MCF 10A (cell line): Measurements from ENCODE around the gene TMEM175. TPM values are rescaled to one million over a fixed set of nuclear protein-coding genes. Genes with fewer than 3 reads are reported as not detected.

ENCODE experiments used
- BruUV-seq: library from RNA; stranded (reverse); fragments of 400-500 nt; replicated peaks from 2 replicates; lab custom pipeline; 2021; lab: Mats Ljungman, UMichigan
- CTCF ChIA-PET: fragments of 300-600 bp; sonication (Branson Sonifier 250); formaldehyde crosslinking; extraction: SDS; loops from one replicate; lab custom pipeline; 2021; ENCODE audit warnings: antibody characterized with exemption, inconsistent platforms; lab: Yijun Ruan, JAX
- POLR2A ChIA-PET: fragments of 300-600, 350-650 bp; sonication (Branson Sonifier 250); formaldehyde crosslinking; extraction: SDS; loops from one replicate; lab custom pipeline; 2020; ENCODE audit warnings: antibody characterized with exemption, inconsistent platforms; lab: Yijun Ruan, JAX
- DNase-seq: peaks from one replicate; pipeline ENCODE4 v3.0.0-alpha.2; 2018; ENCODE audit not compliant: unreplicated experiment
- H3K27ac Mint-ChIP-seq: one replicate; pipeline ENCODE4 v1.8.0; 2022; ENCODE audit warnings: mild to moderate bottlenecking, low read depth, mixed read lengths; ENCODE audit not compliant: unreplicated experiment
- H3K27me3 Mint-ChIP-seq: one replicate; pipeline ENCODE4 v1.8.0; 2022; ENCODE audit warnings: mixed read lengths; ENCODE audit not compliant: insufficient read depth, unreplicated experiment
- H3K36me3 Mint-ChIP-seq: one replicate; pipeline ENCODE4 v1.8.0; 2022; ENCODE audit warnings: mild to moderate bottlenecking, moderate library complexity, mixed read lengths; ENCODE audit not compliant: insufficient read depth, unreplicated experiment
- H3K4me1 Mint-ChIP-seq: one replicate; pipeline ENCODE4 v1.8.0; 2022; ENCODE audit warnings: mixed read lengths; ENCODE audit not compliant: insufficient read depth, unreplicated experiment
- H3K4me3 Mint-ChIP-seq: one replicate; pipeline ENCODE4 v1.8.0; 2022; ENCODE audit warnings: mild to moderate bottlenecking, moderate library complexity, mixed read lengths; ENCODE audit not compliant: unreplicated experiment
- H3K9me3 Mint-ChIP-seq: one replicate; pipeline ENCODE4 v1.8.0; 2022; ENCODE audit warnings: mixed read lengths; ENCODE audit not compliant: unreplicated experiment
- intact Hi-C: fragments of 100-400 bp; cut with micrococcal nuclease; formaldehyde crosslinking; loops from 2 replicates; pipeline ENCODE4 v1.14.1; 2022
- total RNA-seq: library from RNA; stranded (reverse); gene quantifications from 2 replicates; pipeline ENCODE4 v1.2.3, GENCODE V29; 2022
- TF ChIP-seq, protein P1 (sequence below): fragments of 200-600 bp; IDR thresholded peaks from one replicate; pipeline ENCODE4 v1.8.0; 2022; ENCODE audit warnings: antibody characterized with exemption, mild to moderate bottlenecking; ENCODE audit not compliant: unreplicated experiment

TMEM175 gene
- total RNA-seq, 1 experiment from 2014 or later = 28.9 TPM

- TF ChIP-seq, protein P1, sequence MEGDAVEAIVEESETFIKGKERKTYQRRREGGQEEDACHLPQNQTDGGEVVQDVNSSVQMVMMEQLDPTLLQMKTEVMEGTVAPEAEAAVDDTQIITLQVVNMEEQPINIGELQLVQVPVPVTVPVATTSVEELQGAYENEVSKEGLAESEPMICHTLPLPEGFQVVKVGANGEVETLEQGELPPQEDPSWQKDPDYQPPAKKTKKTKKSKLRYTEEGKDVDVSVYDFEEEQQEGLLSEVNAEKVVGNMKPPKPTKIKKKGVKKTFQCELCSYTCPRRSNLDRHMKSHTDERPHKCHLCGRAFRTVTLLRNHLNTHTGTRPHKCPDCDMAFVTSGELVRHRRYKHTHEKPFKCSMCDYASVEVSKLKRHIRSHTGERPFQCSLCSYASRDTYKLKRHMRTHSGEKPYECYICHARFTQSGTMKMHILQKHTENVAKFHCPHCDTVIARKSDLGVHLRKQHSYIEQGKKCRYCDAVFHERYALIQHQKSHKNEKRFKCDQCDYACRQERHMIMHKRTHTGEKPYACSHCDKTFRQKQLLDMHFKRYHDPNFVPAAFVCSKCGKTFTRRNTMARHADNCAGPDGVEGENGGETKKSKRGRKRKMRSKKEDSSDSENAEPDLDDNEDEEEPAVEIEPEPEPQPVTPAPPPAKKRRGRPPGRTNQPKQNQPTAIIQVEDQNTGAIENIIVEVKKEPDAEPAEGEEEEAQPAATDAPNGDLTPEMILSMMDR = no peak
- no peaks in the 10 kb centered on the region for H3K9me3 Mint-ChIP-seq
- ChIA-PET CTCF (interaction anchor here (0.6 kb wide), 1 partner anchor 220 kb away, joined by 5 read pairs; no protein-coding TSS in a partner anchor), POLR2A (no interaction called here)
- H3K4me3 Mint-ChIP-seq = no peak overlapping the region
- no peak for DNase-seq
- H3K4me1 Mint-ChIP-seq = no peaks in the 10 kb centered on the region
- intact Hi-C loops = no loop called here
- H3K36me3 Mint-ChIP-seq = peaks cover 18% of the 10 kb centered on the region
- H3K27me3 Mint-ChIP-seq = no peaks in the 10 kb centered on the region
- H3K27ac Mint-ChIP-seq = no peak overlapping the region
- BruUV-seq = no TSS peak
Measured at GRCh38 chr4:909821-910220, 22.4 kb upstream of the TMEM175 start.

DNA sequence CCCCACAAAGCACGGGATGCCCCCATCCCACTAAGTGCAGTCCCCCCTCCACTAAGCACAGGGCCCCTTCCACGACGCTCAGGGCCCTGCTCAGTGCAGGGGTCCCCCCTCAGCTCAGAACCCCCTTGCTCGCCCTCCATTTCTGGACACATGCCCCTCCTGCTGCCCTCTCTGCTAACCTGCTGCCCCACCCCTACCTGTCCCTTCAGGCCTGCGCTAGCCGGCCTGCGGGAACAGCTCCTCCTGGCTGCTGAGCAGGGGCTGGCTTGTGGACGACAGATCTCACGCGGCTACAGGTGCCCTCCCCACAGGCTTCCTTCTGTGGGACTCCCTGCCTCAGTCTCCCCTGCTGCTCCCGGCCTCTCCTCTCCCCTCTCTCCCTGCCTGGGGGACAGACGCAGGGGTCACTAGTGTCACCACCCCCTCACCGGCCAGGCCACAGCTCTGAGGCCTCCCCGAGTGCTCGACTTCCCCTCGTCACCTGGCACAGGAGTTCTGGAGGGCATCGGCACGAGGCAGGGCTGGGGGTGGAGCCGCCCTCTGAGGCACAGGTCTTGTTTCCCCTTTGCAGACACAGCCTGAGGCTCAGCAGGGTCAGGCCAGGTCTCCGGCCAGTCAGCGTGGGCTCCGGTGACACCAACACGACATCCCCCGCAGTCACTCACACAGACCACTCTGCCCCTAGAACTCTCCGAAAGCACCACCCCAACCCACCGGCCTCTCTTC lies 21.7 kb upstream of the TMEM175 start:
- CTCF ChIA-PET = interaction anchor here (0.6 kb wide), 1 partner anchor 221 kb away, joined by 5 read pairs; no protein-coding TSS in a partner anchor
- H3K4me3 Mint-ChIP-seq = no peak overlapping the region
- no peak for DNase-seq
- TF ChIP-seq, protein P1 = no peak
- H3K9me3 Mint-ChIP-seq = no peaks in the 10 kb centered on the region
- no peaks in the 10 kb centered on the region for H3K27me3 Mint-ChIP-seq
- POLR2A ChIA-PET = interaction anchor here (1.1 kb wide), 1 partner anchor 9 kb away, joined by 3 read pairs; no protein-coding TSS in a partner anchor
- no TSS peak for BruUV-seq
- peaks cover 18% of the 10 kb centered on the region for H3K36me3 Mint-ChIP-seq
- H3K4me1 Mint-ChIP-seq = no peaks in the 10 kb centered on the region
- no peak overlapping the region for H3K27ac Mint-ChIP-seq
- intact Hi-C loops = no loop called here

- Mint-ChIP-seq H3K4me1 (no peaks in the 10 kb centered on the region), H3K36me3 (peaks cover 13% of the 10 kb centered on the region), H3K4me3 (no peak overlapping the region), H3K27me3 (no peaks in the 10 kb centered on the region), H3K9me3 (no peaks in the 10 kb centered on the region), H3K27ac (no peak overlapping the region)
- DNase-seq = no peak
- ChIA-PET CTCF (no interaction called here), POLR2A (interaction anchor here (1.0 to 1.1 kb wide), 2 partner anchors 9 to 21 kb away, joined by 3 to 4 read pairs; partner anchors contain the start of genes GAK and TMEM175)
- TF ChIP-seq, protein P1 = no peak
- intact Hi-C loops = no loop called here
- BruUV-seq = no TSS peak
Measured at GRCh38 chr4:911221-911751, 21.0 kb upstream of the TMEM175 start.

GRCh38 chr4:911871-912490 lies 20.3 kb upstream of the TMEM175 start:
- H3K36me3 Mint-ChIP-seq = peaks cover 13% of the 10 kb centered on the region
- no peaks in the 10 kb centered on the region for H3K27me3 Mint-ChIP-seq
- H3K4me3 Mint-ChIP-seq = no peak overlapping the region
- BruUV-seq = no TSS peak
- no peaks in the 10 kb centered on the region for H3K4me1 Mint-ChIP-seq
- H3K9me3 Mint-ChIP-seq = no peaks in the 10 kb centered on the region
- TF ChIP-seq, protein P1 = no peak
- ChIA-PET CTCF (no interaction called here), POLR2A (interaction anchor here (1.0 kb wide), 1 partner anchor 20 kb away, joined by 4 read pairs; the partner anchor contains the start of genes GAK and TMEM175)
- intact Hi-C loops = no loop called here
- no peak overlapping the region for H3K27ac Mint-ChIP-seq
- DNase-seq = no peak
